Epithelial cell of esophagus (primary cell): ENCODE measurements around the gene METTL27.

ENCODE experiments used
- DNase-seq: peaks from one replicate; pipeline ENCODE4 v3.0.0; 2010; ENCODE audit warnings: low read depth
- H3K4me3 ChIP-seq: 2 replicates; pipeline ENCODE4 v1.5.1; 2011; ENCODE audit warnings: mild to moderate bottlenecking, low read length, control low read depth
- CTCF ChIP-seq: IDR thresholded peaks from 2 replicates; pipeline ENCODE4 v1.5.1; 2011; ENCODE audit warnings: low read depth, mild to moderate bottlenecking, low read length, control low read depth, inconsistent platforms; ENCODE audit not compliant: insufficient read depth; ENCODE audit errors: missing control alignments

Gene METTL27

GRCh38 chr7:73876361-73876760 is 34.0 kb upstream of the METTL27 start:
- H3K4me3 ChIP-seq: no peak overlapping the region
- no peak for DNase-seq
- no peak for TF ChIP-seq CTCF

- H3K4me3 ChIP-seq: no peak overlapping the region
- DNase-seq: no peak
Measured at GRCh38 chr7:73872056-73872908, 30.0 kb upstream of the METTL27 start.

GRCh38 chr7:73871163-73872011 is 29.1 kb upstream of the METTL27 start:
- DNase-seq: no peak
- TF ChIP-seq CTCF: no peak

More at GRCh38 chr7:73872056-73872908, 30.0 kb upstream of the METTL27 start:
- no peak for TF ChIP-seq CTCF

GRCh38 chr7:73870041-73870492 is 27.8 kb upstream of the METTL27 start:
- TF ChIP-seq CTCF: no peak
- no peak for DNase-seq

More at GRCh38 chr7:73871163-73872011, 29.1 kb upstream of the METTL27 start:
- no peak overlapping the region for H3K4me3 ChIP-seq

GRCh38 chr7:73869011-73869798 is 26.9 kb upstream of the METTL27 start:
- no peak for TF ChIP-seq CTCF
- no peak for DNase-seq
- H3K4me3 ChIP-seq: no peak overlapping the region

More at GRCh38 chr7:73870041-73870492, 27.8 kb upstream of the METTL27 start:
- no peak overlapping the region for H3K4me3 ChIP-seq

- no peak for DNase-seq
- H3K4me3 ChIP-seq: no peak overlapping the region
- no peak for TF ChIP-seq CTCF
Measured at GRCh38 chr7:73866446-73866767, 24.1 kb upstream of the METTL27 start.
